ENCODE results near the gene DDX41.

The DDX41 gene

GRCh38 chr5:177468685-177469628 lies 47.8 kb downstream of the DDX41 start:
- no peak for DNase-seq (ENCODE audit: low read depth in 3 of 3)

DNA sequence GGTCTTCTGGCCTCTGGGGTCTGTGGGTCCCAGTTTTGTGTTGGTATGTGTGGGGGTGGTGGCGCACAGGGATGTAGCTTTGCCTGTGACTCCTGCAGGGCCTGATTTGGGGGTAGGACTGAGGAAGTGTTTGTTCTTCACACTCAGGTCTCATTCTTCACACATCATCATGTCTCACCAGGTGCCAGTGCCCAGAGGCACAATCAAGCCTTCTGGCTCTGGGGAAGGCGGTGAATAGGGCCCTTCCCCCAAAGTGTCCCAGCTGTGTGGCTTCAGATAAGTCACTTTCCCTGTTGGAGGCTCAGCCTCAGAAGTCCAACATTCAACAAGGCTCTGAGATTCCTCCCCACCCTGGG lies 48.5 kb downstream of the DDX41 start:
- no peak for DNase-seq (ENCODE audit: low read depth in 3 of 3)

DNA sequence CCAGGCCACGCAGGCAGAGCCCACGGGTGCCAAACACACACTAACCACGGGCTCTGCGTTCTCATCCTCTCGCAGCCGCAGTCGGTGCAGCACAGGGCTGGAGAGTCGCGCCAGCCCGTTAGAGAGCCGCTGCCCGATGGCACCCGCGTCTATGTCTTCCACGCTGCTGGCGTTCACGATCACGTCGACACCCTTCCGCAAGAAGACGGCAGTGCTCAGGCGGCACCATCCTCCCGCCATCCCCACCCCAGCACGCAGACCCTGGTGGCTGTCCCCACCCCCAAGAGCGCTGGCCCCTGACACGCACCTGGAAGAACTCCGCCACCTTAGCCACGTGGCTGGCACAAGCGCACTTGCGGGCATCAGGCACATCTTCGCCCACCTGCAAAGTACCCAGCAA lies 49.3 kb downstream of the DDX41 start:
- DNase-seq (ENCODE audit: low read depth in 3 of 3) = no peak

- no peak for DNase-seq (ENCODE audit: low read depth in 3 of 3)
Observed at GRCh38 chr5:177466861-177467260, 49.9 kb downstream of the DDX41 start.

- no peak for DNase-seq (ENCODE audit: low read depth in 3 of 3)
Observed at GRCh38 chr5:177465044-177465443, 51.7 kb downstream of the DDX41 start.

GRCh38 chr5:177462021-177462670 lies 54.6 kb downstream of the DDX41 start:
- DNase-seq (ENCODE audit: low read depth in 3 of 3) = no peak
